K562 (cell line): ENCODE results near the gene KCP. TPM values are rescaled to one million over a fixed set of nuclear protein-coding genes. Genes with fewer than 3 reads are reported as not detected.

Source experiments
- C11orf30 ChIP-seq: fragments of 450-650 bp; IDR thresholded peaks from 2 replicates; pipeline ENCODE4 v1.6.1; 2016; ENCODE audit warnings: low read depth, mild to moderate bottlenecking
- CUX1 ChIP-seq: fragments of 200-800 bp; sonication (Bioruptor generic); IDR thresholded peaks from 2 replicates; pipeline ENCODE4 v1.6.1; 2016; ENCODE audit warnings: missing genetic modification characterization, missing compliant biosample characterization
- DACH1 ChIP-seq: fragments of 450-650 bp; IDR thresholded peaks from 2 replicates; pipeline ENCODE4 v1.6.1; 2018; ENCODE audit not compliant: partially characterized antibody
- DIDO1 ChIP-seq: fragments of 450-650 bp; IDR thresholded peaks from 2 replicates; pipeline ENCODE4 v1.6.1; 2016; ENCODE audit warnings: low read depth, missing biosample characterization, missing genetic modification characterization
- GTF2B ChIP-seq: IDR thresholded peaks from 2 replicates; pipeline ENCODE4 v1.6.1; 2011; ENCODE audit not compliant: insufficient read length; ENCODE audit errors: extremely low read depth
- LEF1 ChIP-seq: fragments of 450-650 bp; IDR thresholded peaks from 2 replicates; pipeline ENCODE4 v1.6.1; 2016; ENCODE audit warnings: mild to moderate bottlenecking
- MAZ ChIP-seq, 2 experiments: fragments of 450-650 bp in 1 of 2; sonication (generic) in 1 of 2; formaldehyde crosslinking; IDR thresholded peaks in 1 of 2; conservative IDR thresholded peaks in 1 of 2; 2 replicates each; pipeline versions ENCODE4 v1.4.0 to v1.5.0; 2020; ENCODE audit warnings: mild to moderate bottlenecking in 1 of 2, missing genetic modification reagents in 1 of 2
- MEF2A ChIP-seq: IDR thresholded peaks from 2 replicates; pipeline ENCODE4 v1.6.1; 2011; ENCODE audit warnings: low read depth, mild to moderate bottlenecking, low read length, moderate library complexity; ENCODE audit not compliant: control insufficient read depth
- NCOA2 ChIP-seq, 2 experiments: fragments of 450-650 bp; IDR thresholded peaks; 2 replicates each; pipeline ENCODE4 v1.6.1; 2018; ENCODE audit warnings: mild to moderate bottlenecking in 2 of 2, moderate library complexity in 1 of 2; ENCODE audit not compliant: partially characterized antibody in 2 of 2
- STAG1 ChIP-seq: sonication (generic); formaldehyde crosslinking; IDR thresholded peaks from 2 replicates; pipeline ENCODE4 v1.5.0; 2020; ENCODE audit warnings: missing genetic modification reagents, borderline replicate concordance
- UBTF ChIP-seq, 2 experiments: IDR thresholded peaks; 2 replicates each; pipeline ENCODE4 v1.6.1; 2012; ENCODE audit warnings: improper control_type of control experiment in 2 of 2, low read depth in 2 of 2, low read length in 2 of 2, borderline replicate concordance in 1 of 2
- ZNF316 ChIP-seq: fragments of 450-650 bp; IDR thresholded peaks from 2 replicates; pipeline ENCODE4 v1.6.1; 2016
- polyA plus RNA-seq, 8 experiments: library from polyadenylated mRNA; depleted of rRNA in 4 of 8; stranded (reverse) in 5 of 8; unstranded in 3 of 8; fragments of >200 nt; fragmentation: Nextera tagmentation in 2 of 8; fragmentation: Illumina TruSeq in 1 of 8; extraction: Ambion mirVana in 2 of 8; extraction: Trizol in 1 of 8; gene quantifications; 2 replicates each; pipeline versions ENCODE4 v1.2.1 to v1.2.3, GENCODE V29; 2011 to 2014; ENCODE audit warnings: inconsistent platforms in 1 of 8, missing spikeins in 1 of 8
- total RNA-seq, 7 experiments: library from RNA; depleted of rRNA in 6 of 7; stranded (reverse); fragments of >200 nt in 6 of 7; fragmentation: Illumina TruSeq in 2 of 7; extraction: Trizol in 2 of 7; gene quantifications; 2 replicates each; pipeline versions ENCODE4 v1.2.1 to v1.2.3, GENCODE V29; 2011 to 2021; ENCODE audit warnings: low replicate concordance in 1 of 7
- TF ChIP-seq, protein P1 (sequence below): fragments of 450-650 bp; IDR thresholded peaks from 2 replicates; pipeline ENCODE4 v1.6.1; 2016
- TF ChIP-seq, protein P2 (sequence below): fragments of 250-450 bp; sonication (Bioruptor Pico); IDR thresholded peaks from 2 replicates; pipeline ENCODE4 v1.8.0; 2022; ENCODE audit warnings: moderate library complexity, mild to moderate bottlenecking, inconsistent platforms

KCP gene
- total and polyA plus RNA-seq, 9 of the 15 experiments (the other 6 are each of a cell fraction or from before 2014, with no cell fraction given): 0.06 to 0.17 (median 0.12) TPM; not detected in 3

- TF ChIP-seq DACH1 (no peak), GTF2B (no peak), MEF2A (no peak), NCOA2 (IDR thresholded peaks at IDR 0.05; ENCODE audit: partially characterized antibody in 2 of 2) (no peak), CUX1 (CRISPR knock-in tag) (no peak), C11orf30 (no peak), DIDO1 (tag) (peak; percentile 20; the same call in 1 of the 2 replicates), UBTF (IDR thresholded peaks at IDR 0.05; ENCODE audit: borderline replicate concordance in 1 of 2, low read depth in 2 of 2, low read length in 2 of 2) (no peak), LEF1 (no peak), ZNF316 (no peak), STAG1 (CRISPR knock-in tag) (no peak), MAZ (CRISPR knock-in tag; conservative IDR thresholded peaks at IDR 0.05 in 1 of 2, IDR thresholded peaks at IDR 0.05 in 1 of 2) (no peak)
- TF ChIP-seq, protein P1, sequence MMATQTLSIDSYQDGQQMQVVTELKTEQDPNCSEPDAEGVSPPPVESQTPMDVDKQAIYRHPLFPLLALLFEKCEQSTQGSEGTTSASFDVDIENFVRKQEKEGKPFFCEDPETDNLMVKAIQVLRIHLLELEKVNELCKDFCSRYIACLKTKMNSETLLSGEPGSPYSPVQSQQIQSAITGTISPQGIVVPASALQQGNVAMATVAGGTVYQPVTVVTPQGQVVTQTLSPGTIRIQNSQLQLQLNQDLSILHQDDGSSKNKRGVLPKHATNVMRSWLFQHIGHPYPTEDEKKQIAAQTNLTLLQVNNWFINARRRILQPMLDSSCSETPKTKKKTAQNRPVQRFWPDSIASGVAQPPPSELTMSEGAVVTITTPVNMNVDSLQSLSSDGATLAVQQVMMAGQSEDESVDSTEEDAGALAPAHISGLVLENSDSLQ: peak; percentile 54
- TF ChIP-seq, protein P2, sequence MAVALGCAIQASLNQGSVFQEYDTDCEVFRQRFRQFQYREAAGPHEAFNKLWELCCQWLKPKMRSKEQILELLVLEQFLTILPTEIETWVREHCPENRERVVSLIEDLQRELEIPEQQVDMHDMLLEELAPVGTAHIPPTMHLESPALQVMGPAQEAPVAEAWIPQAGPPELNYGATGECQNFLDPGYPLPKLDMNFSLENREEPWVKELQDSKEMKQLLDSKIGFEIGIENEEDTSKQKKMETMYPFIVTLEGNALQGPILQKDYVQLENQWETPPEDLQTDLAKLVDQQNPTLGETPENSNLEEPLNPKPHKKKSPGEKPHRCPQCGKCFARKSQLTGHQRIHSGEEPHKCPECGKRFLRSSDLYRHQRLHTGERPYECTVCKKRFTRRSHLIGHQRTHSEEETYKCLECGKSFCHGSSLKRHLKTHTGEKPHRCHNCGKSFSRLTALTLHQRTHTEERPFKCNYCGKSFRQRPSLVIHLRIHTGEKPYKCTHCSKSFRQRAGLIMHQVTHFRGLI (CRISPR knock-in tag): no peak
Measured at GRCh38 chr7:128904381-128905197, 5.9 kb downstream of the KCP start (continued).
